ENCODE results near the gene ADAMTSL3. TPM values are rescaled to one million over a fixed set of nuclear protein-coding genes. Genes with fewer than 3 reads are reported as not detected.

Gene ADAMTSL3
- total RNA-seq, 1 donor from 2014 or later, result 0.17 TPM

DNA sequence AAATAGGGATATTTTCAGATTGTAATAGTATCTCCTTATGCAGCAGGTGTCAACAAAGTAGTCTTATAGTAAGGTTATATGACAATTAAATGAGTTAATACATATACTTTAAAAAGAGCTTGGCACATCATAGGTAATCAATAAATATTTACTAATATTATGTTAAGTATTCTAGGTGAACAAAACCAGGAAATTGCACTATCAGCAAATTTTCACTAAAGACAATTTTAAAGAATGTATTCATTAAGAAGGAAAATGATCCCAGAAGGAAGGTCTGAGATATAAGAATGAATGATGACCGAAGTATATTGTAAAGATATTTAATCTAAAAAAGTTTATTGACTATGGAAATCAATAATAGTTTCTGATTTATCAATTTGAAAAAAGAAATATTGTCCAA is 281.9 kb downstream of the ADAMTSL3 start:
- H3K36me3 Mint-ChIP-seq (ENCODE audit: low read depth), result no peaks in the 10 kb centered on the region
- peaks cover 5% of the 10 kb centered on the region for H3K27me3 Mint-ChIP-seq (ENCODE audit: low read depth)
- H3K4me3 Mint-ChIP-seq (ENCODE audit: unreplicated experiment), result no peak overlapping the region
- H3K27ac Mint-ChIP-seq (ENCODE audit: unreplicated experiment), result no peak overlapping the region
- H3K4me1 Mint-ChIP-seq (ENCODE audit: low read depth), result no peaks in the 10 kb centered on the region
- H3K9me3 Mint-ChIP-seq (ENCODE audit: low read depth), result peaks cover 5% of the 10 kb centered on the region
- no peak for DNase-seq (ENCODE audit: low spot score)
- TF ChIP-seq, protein P1, sequence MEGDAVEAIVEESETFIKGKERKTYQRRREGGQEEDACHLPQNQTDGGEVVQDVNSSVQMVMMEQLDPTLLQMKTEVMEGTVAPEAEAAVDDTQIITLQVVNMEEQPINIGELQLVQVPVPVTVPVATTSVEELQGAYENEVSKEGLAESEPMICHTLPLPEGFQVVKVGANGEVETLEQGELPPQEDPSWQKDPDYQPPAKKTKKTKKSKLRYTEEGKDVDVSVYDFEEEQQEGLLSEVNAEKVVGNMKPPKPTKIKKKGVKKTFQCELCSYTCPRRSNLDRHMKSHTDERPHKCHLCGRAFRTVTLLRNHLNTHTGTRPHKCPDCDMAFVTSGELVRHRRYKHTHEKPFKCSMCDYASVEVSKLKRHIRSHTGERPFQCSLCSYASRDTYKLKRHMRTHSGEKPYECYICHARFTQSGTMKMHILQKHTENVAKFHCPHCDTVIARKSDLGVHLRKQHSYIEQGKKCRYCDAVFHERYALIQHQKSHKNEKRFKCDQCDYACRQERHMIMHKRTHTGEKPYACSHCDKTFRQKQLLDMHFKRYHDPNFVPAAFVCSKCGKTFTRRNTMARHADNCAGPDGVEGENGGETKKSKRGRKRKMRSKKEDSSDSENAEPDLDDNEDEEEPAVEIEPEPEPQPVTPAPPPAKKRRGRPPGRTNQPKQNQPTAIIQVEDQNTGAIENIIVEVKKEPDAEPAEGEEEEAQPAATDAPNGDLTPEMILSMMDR (IDR thresholded peaks at IDR 0.05), result no peak

DNA sequence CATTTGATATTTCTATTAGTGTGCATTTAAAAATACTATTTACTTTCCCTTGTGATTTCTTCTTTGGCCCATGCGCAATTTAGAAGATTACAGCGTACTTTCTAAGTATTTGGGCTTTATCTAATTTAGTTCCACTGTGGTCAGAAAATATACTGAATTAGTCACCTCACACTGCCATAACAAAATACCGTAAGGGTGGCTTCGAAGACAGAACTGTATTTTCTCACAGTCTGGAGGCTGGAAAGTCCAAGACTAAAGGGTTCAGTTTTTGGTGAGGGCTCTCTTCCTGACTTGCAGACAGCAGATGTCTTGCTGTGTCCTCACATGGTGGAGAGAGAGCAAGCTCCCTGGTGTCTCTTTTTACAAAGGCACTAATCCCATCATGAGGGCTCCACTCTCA is 286.2 kb downstream of the ADAMTSL3 start:
- no peak for DNase-seq (ENCODE audit: low spot score)
- no peaks in the 10 kb centered on the region for H3K4me1 Mint-ChIP-seq (ENCODE audit: low read depth)
- H3K4me3 Mint-ChIP-seq (ENCODE audit: unreplicated experiment), result no peak overlapping the region
- H3K9me3 Mint-ChIP-seq (ENCODE audit: low read depth), result peaks cover 2% of the 10 kb centered on the region
- no peaks in the 10 kb centered on the region for H3K36me3 Mint-ChIP-seq (ENCODE audit: low read depth)
- no peak overlapping the region for H3K27ac Mint-ChIP-seq (ENCODE audit: unreplicated experiment)
- H3K27me3 Mint-ChIP-seq (ENCODE audit: low read depth), result peaks cover 2% of the 10 kb centered on the region
- TF ChIP-seq, protein P1 (IDR thresholded peaks at IDR 0.05), result no peak

DNA sequence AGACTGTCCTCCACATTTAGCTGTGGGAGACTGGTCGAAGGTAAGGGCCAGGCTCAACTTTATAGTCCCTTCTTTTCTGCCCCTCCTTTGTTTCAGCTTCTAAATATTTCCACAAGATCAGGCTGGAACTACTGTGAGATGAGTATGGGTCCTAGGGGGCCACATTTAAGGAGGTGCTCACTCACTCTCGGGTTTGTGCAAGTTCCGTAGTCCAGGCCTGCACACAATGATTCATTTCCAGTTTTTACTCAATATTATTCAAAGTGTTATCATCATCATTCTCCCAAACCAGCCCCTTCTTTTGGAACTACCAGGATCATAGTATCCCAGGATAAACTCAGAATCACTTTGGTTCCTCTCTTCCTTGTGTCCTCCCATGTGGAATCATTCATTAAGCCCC is 289.1 kb downstream of the ADAMTSL3 start:
- Mint-ChIP-seq H3K27me3 (ENCODE audit: low read depth) (no peaks in the 10 kb centered on the region), H3K4me3 (ENCODE audit: unreplicated experiment) (no peak overlapping the region), H3K36me3 (ENCODE audit: low read depth) (no peaks in the 10 kb centered on the region), H3K4me1 (ENCODE audit: low read depth) (no peaks in the 10 kb centered on the region), H3K27ac (ENCODE audit: unreplicated experiment) (no peak overlapping the region), H3K9me3 (ENCODE audit: low read depth) (peaks cover 3% of the 10 kb centered on the region)
- DNase-seq (ENCODE audit: low spot score), result no peak
- TF ChIP-seq, protein P1 (IDR thresholded peaks at IDR 0.05), result no peak

DNA sequence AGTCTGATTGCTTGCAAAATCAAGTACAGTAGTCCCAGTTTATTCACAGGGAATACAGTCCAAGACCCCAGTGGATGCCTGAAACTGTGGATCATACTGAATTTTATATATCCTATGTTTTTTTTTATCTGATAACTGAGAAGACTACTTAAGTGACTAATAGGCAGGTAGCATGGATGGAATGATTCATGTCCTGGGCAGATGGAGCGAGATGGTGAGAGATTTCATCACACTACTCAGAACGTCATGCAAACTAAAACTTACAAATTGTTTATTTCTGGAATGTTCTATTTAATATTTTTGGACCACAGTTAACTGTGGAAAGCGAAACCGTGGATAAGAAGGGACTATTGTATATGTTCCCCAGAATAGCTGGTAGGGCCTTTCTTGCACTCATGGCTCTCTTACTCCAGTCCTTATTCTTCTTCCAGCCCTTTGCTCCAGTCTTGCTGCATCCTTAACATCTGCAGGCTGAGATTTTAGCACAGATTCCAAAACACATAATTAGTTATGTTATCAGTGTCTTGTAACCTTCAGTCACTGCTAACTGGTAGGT is 290.0 kb downstream of the ADAMTSL3 start:
- Mint-ChIP-seq H3K36me3 (ENCODE audit: low read depth) (no peaks in the 10 kb centered on the region), H3K27me3 (ENCODE audit: low read depth) (no peaks in the 10 kb centered on the region), H3K9me3 (ENCODE audit: low read depth) (peaks cover 3% of the 10 kb centered on the region), H3K4me3 (ENCODE audit: unreplicated experiment) (no peak overlapping the region), H3K27ac (ENCODE audit: unreplicated experiment) (no peak overlapping the region), H3K4me1 (ENCODE audit: low read depth) (no peaks in the 10 kb centered on the region)
- no peak for DNase-seq (ENCODE audit: low spot score)
- TF ChIP-seq, protein P1 (IDR thresholded peaks at IDR 0.05), result no peak

DNA sequence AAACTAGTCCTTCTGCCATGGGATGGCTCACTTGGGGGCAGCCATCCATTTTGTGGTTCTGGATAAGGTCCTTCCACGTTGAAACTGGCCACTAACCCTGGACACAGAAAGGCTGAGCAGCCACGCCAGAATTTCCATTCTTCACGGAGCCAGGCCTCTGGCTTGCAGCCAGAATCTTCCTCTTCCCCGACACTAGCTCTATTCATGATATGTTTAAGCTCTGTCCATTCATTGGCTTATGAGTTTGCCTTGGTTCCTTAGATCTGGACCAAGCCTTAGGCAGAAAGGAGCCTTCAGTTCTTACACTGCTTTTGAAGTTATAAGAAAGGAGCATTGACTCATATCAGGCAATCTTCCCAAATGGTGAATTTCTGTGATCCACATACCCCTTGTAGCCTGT is 293.2 kb downstream of the ADAMTSL3 start:
- no peaks in the 10 kb centered on the region for H3K36me3 Mint-ChIP-seq (ENCODE audit: low read depth)
- no peak for DNase-seq (ENCODE audit: low spot score)
- no peaks in the 10 kb centered on the region for H3K4me1 Mint-ChIP-seq (ENCODE audit: low read depth)
- H3K27ac Mint-ChIP-seq (ENCODE audit: unreplicated experiment), result no peak overlapping the region
- H3K27me3 Mint-ChIP-seq (ENCODE audit: low read depth), result no peaks in the 10 kb centered on the region
- no peak overlapping the region for H3K4me3 Mint-ChIP-seq (ENCODE audit: unreplicated experiment)
- H3K9me3 Mint-ChIP-seq (ENCODE audit: low read depth), result peaks cover 21% of the 10 kb centered on the region
- TF ChIP-seq, protein P1 (IDR thresholded peaks at IDR 0.05), result no peak
